Measurements from ENCODE around the gene EHBP1.

- TF ChIP-seq CTCF (conservative IDR thresholded peaks at IDR 0.05 in 1 of 2, IDR thresholded peaks at IDR 0.05 in 1 of 2; ENCODE audit: low read depth in 1 of 2, low read length in 2 of 2) (no peak), EZH2 (IDR thresholded peaks at IDR 0.05; ENCODE audit: low read length, missing control alignments) (no peak)
Measured at GRCh38 chr2:62785810-62786597, 80.5 kb downstream of the EHBP1 start.

Data from fibroblast of lung (primary cell).